GM21515 (cell line): ENCODE results near the gene ZFP91.
A peak's percentile ranks its signal among the peaks of the same experiment; 100 is the strongest.
"Not testable (repeated sequence)": the region's sequence is repeated elsewhere in the genome, so short reads cannot be mapped to it uniquely, and the experiment has no call there.

Experiments used
- ATAC-seq: cut with Tn5 transposase; IDR thresholded peaks from one replicate; pipeline ENCODE4 v1.9.1; 2021; ENCODE audit not compliant: unreplicated experiment

ZFP91 gene

GRCh38 chr11:58578635-58579191 is at the start of gene ZFP91:
TSS of gene ZFP91 (plus strand) at chr11:58579063. CDS start at chr11:58579282, 219 bp downstream.
- ATAC-seq, result peak; percentile 35

- no peak for ATAC-seq
These were observed 48.6 kb upstream of the ZFP91 start for GRCh38 chr11:58530236-58530635.

- ATAC-seq, result no peak
These were observed 47.0 kb upstream of the ZFP91 start for GRCh38 chr11:58531865-58532341.

- ATAC-seq, result no peak
These were observed 32.0 kb upstream of the ZFP91 start for GRCh38 chr11:58546841-58547240.

- no peak for ATAC-seq
These were observed 29.2 kb upstream of the ZFP91 start for GRCh38 chr11:58549644-58550043.

- no peak for ATAC-seq
These were observed 18.0 kb upstream of the ZFP91 start for GRCh38 chr11:58560842-58561241.

GRCh38 chr11:58561394-58562098 is 17.3 kb upstream of the ZFP91 start:
- no peak for ATAC-seq

GRCh38 chr11:58562375-58562800 is 16.5 kb upstream of the ZFP91 start:
- ATAC-seq, result peak; percentile 69

- ATAC-seq, result no peak
These were observed 14.6 kb upstream of the ZFP91 start for GRCh38 chr11:58564231-58564630.

GRCh38 chr11:58567889-58568512 is 10.9 kb upstream of the ZFP91 start:
- peak; percentile 94 for ATAC-seq

GRCh38 chr11:58572906-58573305 is 6.0 kb upstream of the ZFP91 start:
- not testable (repeated sequence) for ATAC-seq

- ATAC-seq, result no peak
These were observed 5.3 kb upstream of the ZFP91 start for GRCh38 chr11:58573451-58574104.

- no peak for ATAC-seq
These were observed 4.0 kb upstream of the ZFP91 start for GRCh38 chr11:58574881-58575280.

- ATAC-seq, result no peak
These were observed 3.4 kb upstream of the ZFP91 start, which contains the start of gene LPXN for GRCh38 chr11:58575377-58576020. TSS of gene LPXN (minus strand) at chr11:58575856. CDS start at chr11:58575772, 84 bp downstream.

- no peak for ATAC-seq
These were observed 1.9 kb upstream of the ZFP91 start for GRCh38 chr11:58576887-58577471.

- ATAC-seq, result peak; percentile 48
These were observed 1.2 kb upstream of the ZFP91 start for GRCh38 chr11:58577555-58578135.

- ATAC-seq, result no peak
These were observed 678 bp upstream of the ZFP91 start for GRCh38 chr11:58578136-58578634.

GRCh38 chr11:58579192-58580129 is 598 bp downstream of the ZFP91 start:
- peak; percentile 48 for ATAC-seq

GRCh38 chr11:58580311-58580710 is 1.4 kb downstream of the ZFP91 start:
- no peak for ATAC-seq
